Measurements from ENCODE around the gene PIGV. TPM values are rescaled to one million over a fixed set of nuclear protein-coding genes. Genes with fewer than 3 reads are reported as not detected.

PIGV gene
- total and polyA plus RNA-seq, 9 donors: 9.2 to 15.4 (median 10.9) TPM

- Histone ChIP-seq H3K4me1 (ENCODE audit: insufficient read depth) (peaks cover 12% of the 10 kb centered on the region), H3K4me3 (no peak overlapping the region), H3K27me3 (no peaks in the 10 kb centered on the region), H3K9me3 (no peaks in the 10 kb centered on the region), H3K36me3 (no peaks in the 10 kb centered on the region), H3K27ac (no peak overlapping the region)
- DNase-seq: no peak
- 71 to 96% (median 93%) methylated on average over 1 of the region's 1 CpG for WGBS, 3 donors
- no peak for TF ChIP-seq EP300 (IDR thresholded peaks at IDR 0.05)
- TF ChIP-seq POLR2A (IDR thresholded peaks at IDR 0.05): no peak
- no peak for TF ChIP-seq CTCF (IDR thresholded peaks at IDR 0.05)
- intact Hi-C loops (cut with DNase I): no loop called here
Measured at GRCh38 chr1:26748351-26748750, 39.4 kb upstream of the PIGV start.

GRCh38 chr1:26749458-26749857, 38.3 kb upstream of the PIGV start:
- Histone ChIP-seq H3K4me1 (ENCODE audit: insufficient read depth) (peaks cover 11% of the 10 kb centered on the region), H3K9me3 (no peaks in the 10 kb centered on the region), H3K36me3 (no peaks in the 10 kb centered on the region), H3K27ac (no peak overlapping the region), H3K4me3 (no peak overlapping the region), H3K27me3 (no peaks in the 10 kb centered on the region)
- no peak for DNase-seq
- intact Hi-C loops (cut with DNase I): no loop called here
- 48 to 60% (median 53%) methylated on average over 5 of the region's 5 CpGs for WGBS, 3 donors
- TF ChIP-seq POLR2A (IDR thresholded peaks at IDR 0.05): no peak

- Histone ChIP-seq H3K4me1 (ENCODE audit: insufficient read depth) (peaks cover 9% of the 10 kb centered on the region), H3K9me3 (no peaks in the 10 kb centered on the region), H3K27ac (no peak overlapping the region), H3K27me3 (no peaks in the 10 kb centered on the region), H3K4me3 (no peak overlapping the region), H3K36me3 (no peaks in the 10 kb centered on the region)
- DNase-seq: no peak
- 76 to 95% (median 94%) methylated on average over 1 of the region's 1 CpG for WGBS, 3 donors
- TF ChIP-seq CTCF (IDR thresholded peaks at IDR 0.05) (no peak), POLR2A (IDR thresholded peaks at IDR 0.05) (no peak), EP300 (IDR thresholded peaks at IDR 0.05) (no peak)
- intact Hi-C loops (cut with DNase I): no loop called here
Measured at GRCh38 chr1:26750428-26750827, 37.3 kb upstream of the PIGV start.

- Histone ChIP-seq H3K36me3 (no peaks in the 10 kb centered on the region), H3K27me3 (no peaks in the 10 kb centered on the region), H3K4me1 (ENCODE audit: insufficient read depth) (peaks cover 8% of the 10 kb centered on the region), H3K4me3 (no peak overlapping the region), H3K9me3 (no peaks in the 10 kb centered on the region), H3K27ac (no peak overlapping the region)
- intact Hi-C loops (cut with DNase I): no loop called here
- WGBS, 3 donors: 82 to 92% (median 90%) methylated on average over 4 of the region's 4 CpGs
- no peak for DNase-seq
- TF ChIP-seq EP300 (IDR thresholded peaks at IDR 0.05) (no peak), POLR2A (IDR thresholded peaks at IDR 0.05) (no peak), CTCF (IDR thresholded peaks at IDR 0.05) (no peak)
Measured at GRCh38 chr1:26752519-26752918, 35.2 kb upstream of the PIGV start.

- H3K4me1 ChIP-seq (ENCODE audit: insufficient read depth): peaks cover 4% of the 10 kb centered on the region
Measured at GRCh38 chr1:26754086-26754874, 33.5 kb upstream of the PIGV start.

More at GRCh38 chr1:26754086-26754874, 33.5 kb upstream of the PIGV start:
- H3K27ac ChIP-seq: no peak overlapping the region
- no peak for DNase-seq
- intact Hi-C loops (cut with DNase I): no loop called here
- no peaks in the 10 kb centered on the region for H3K27me3 ChIP-seq
- TF ChIP-seq CTCF (IDR thresholded peaks at IDR 0.05) (no peak), POLR2A (IDR thresholded peaks at IDR 0.05) (no peak), EP300 (IDR thresholded peaks at IDR 0.05) (no peak)
- WGBS, 3 donors: 75 to 85% (median 78%) methylated on average over 5 of the region's 5 CpGs
- H3K4me3 ChIP-seq: no peak overlapping the region
- no peaks in the 10 kb centered on the region for H3K36me3 ChIP-seq
- no peaks in the 10 kb centered on the region for H3K9me3 ChIP-seq

Data from ovary (tissue), 9 donors.